Activated CD4-positive, CD25-positive, alpha-beta regulatory T cell (primary cell): Measurements from ENCODE around the gene GPR137C.

Experiments used
- DNase-seq, 4 experiments: peaks; one replicate each; lab custom pipeline; 2025; lab: John Stamatoyannopoulos, UW

GPR137C gene, protein sequence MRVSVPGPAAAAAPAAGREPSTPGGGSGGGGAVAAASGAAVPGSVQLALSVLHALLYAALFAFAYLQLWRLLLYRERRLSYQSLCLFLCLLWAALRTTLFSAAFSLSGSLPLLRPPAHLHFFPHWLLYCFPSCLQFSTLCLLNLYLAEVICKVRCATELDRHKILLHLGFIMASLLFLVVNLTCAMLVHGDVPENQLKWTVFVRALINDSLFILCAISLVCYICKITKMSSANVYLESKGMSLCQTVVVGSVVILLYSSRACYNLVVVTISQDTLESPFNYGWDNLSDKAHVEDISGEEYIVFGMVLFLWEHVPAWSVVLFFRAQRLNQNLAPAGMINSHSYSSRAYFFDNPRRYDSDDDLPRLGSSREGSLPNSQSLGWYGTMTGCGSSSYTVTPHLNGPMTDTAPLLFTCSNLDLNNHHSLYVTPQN

DNA sequence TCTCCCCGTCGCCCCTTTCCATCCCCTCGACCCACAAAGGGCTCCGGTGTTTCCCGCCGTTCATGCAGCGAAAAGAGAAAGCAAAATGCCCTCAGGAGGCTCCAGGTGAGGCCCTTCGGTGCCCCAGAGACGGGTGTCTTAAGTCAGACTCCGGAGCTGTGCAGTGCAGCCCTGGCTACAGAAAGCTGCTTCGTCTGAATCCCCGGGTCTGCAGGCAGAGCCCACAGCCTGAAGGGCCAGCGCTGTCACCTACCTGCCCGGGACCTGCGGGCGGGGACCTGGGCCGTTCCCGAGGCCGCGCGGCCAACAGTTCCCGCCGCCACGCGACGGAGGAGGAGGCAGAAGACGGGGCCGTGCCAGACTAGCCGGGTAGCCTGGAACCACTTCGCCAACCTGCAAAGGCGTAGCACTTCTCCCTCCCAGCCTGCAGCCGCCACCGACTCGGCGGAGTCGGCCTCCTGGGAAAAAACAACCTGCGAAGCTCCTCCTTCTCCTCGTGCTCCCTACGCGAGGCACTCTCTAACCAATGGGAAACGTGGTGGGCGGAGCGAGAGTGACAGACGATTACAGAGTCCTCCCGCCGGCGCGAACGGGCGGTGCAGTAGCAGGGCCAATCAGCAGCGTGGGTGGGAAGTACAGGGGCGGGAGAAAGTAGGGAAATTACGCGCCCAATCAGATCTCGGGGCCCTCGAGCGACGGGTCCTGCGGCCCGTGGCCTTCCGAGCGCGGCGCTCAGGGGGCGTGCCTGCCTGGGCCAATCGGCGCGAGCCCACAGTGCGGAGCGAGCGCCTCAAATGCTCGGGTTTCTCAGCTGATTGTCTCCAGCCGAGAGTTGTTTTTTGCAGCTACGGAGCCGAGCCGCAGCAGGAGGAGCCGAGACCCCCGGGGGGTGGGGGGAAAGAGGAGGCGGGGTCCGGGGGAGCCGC is at the start of gene GPR137C, which contains the start of gene TXNDC16:
Gene GPR137C (plus strand): TSS at position 774 of the 926 bp plus-strand sequence. CDS start 312 bp downstream, outside the sequence.
Gene TXNDC16 (minus strand): TSS at position 443 of the 926 bp plus-strand sequence. CDS start 8,948 bp downstream, outside the sequence.
- peak; percentile 96 to 98 (median 96) for DNase-seq

DNA sequence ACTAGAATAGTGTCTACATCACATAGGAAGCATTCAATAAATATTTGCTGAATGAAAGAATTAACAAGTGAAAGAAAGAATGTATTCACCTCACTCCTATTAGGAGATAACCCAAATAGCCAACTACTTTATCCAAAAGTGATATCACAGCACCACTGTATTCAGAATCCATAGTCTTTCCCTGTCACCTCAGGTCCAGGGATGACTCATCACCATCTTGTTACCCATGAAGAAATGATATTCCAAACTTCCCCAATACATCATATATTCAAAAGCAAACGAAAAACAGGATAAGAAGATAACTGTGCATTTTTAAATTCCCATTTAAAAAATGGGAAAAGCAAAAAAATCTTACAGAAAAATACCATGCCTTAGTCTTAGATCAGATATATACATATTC is 39.4 kb upstream of the GPR137C start:
- DNase-seq: no peak

DNA sequence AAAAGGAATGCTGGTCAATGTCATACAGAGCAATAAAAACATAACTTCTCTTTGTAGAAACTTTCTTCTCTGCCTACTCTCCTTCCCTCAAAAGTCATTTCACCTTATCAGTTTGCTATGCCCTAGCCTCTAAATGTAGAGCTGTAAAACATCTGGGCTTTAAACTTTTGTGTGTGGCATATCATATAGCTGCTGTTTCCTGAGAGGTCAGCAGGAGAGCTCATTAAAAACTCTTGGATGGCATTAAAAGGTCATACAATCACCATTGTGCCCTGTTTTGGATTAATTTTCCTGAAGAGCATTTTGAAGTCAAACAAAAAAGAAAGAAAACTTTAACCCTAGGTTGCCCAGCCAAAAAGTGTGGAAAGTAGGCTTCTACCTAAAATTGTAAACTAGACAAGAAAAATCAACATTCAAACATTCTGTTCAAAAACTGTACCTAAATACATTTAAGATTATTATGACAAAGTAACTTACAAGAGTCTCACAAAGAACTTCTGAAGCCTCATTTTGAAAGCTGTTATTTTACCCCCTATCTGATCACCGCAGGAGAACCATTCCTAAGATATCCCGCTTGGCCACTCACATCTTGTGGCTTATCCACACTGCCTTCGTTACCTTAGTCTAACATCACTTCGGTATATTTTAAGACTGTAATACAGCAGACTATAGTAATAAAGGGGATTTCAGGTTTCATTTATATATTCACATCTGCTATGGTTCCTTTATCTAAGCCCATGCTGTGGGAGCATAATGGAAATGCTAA is 38.4 kb upstream of the GPR137C start:
- no peak for DNase-seq

DNA sequence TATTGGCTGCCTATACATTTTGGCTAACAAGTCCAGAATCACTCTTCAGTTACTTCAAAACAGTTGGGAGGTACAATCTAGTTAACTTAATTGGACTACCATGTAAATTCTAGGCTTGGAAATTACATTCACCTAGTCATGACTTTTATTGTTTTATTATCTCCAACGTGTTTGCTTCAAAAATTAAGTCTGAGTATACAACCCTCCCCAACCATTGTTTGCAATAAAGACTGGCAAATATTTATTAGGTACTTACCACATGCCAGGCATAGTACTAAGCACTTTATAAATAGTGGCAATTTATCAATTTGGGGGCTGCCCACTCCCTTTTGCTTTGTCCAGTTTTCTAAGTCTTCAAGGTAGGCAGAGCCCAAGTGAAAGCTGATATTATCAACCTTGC is 30.6 kb upstream of the GPR137C start:
- no peak for DNase-seq

DNA sequence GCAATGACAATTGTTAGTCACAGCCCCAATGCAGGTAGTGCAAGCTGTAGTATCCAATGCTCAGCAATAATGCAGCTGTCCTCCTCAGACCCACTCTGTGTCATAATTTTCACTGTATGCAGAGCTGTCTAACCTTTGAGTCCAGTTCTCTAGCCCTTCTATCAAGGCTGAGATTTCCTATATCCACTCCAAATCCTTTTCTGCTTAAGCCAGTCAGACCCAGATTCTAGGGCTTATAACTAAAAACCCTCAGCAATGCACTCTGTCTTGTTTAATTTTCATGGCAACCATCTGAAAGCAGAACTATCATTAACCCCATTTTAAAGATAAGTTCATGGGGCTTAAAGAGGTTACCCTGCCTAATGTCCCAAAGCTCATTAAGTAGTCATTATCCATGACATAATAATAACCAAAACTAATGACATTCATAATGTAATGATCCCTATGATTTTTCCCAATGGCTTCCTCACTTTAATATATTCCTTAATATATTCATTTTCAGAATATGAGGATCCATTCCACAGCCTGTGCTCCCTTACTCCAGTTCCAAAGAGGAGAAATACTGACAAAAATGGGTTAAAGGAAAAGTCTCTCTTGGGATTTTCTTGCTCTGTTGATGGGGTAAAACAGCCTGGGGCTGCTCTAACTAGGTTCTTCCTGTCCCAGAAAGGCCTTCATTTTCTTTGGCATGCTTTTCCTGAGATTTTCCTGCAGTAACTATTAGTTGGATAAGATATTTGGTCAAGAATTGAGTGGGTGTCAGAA is 29.9 kb upstream of the GPR137C start:
- no peak for DNase-seq

DNA sequence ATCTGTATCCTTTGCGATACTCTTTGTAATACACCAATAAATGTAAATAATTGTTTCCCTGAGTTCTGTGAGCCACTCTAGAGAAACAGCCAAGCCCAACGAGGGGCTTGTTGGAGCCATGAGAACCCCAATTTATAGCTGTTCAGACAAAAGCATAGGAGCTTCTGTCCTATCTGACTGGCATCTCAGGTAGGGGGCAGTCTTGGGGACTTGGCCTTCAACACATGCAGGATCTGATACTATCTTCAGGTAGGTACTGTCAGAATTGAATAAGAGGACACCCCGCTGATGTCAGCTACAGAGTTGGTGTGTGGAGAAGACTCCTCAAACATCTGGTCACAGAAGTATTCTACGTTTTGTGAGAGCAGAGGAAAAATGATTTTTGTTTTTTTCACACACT is 25.6 kb upstream of the GPR137C start:
- no peak for DNase-seq

DNA sequence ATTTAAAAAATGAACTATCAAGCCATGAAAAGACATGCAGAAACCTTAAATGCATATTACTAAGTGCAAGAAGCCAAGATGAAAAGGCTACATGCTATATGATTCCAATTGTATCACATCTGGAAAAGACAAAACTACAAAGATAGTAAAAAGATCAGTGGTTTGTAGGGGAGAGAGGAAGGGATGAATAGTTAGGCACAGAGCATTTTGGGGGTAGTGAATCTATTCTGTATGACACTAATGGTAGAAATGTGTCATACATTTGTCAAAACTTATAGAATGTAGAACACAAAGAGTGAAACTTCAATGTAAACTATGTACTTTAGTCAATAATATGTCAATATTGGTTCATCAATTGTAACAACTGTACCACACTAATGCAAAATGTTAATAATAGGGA is 21.2 kb upstream of the GPR137C start:
- DNase-seq: no peak

DNA sequence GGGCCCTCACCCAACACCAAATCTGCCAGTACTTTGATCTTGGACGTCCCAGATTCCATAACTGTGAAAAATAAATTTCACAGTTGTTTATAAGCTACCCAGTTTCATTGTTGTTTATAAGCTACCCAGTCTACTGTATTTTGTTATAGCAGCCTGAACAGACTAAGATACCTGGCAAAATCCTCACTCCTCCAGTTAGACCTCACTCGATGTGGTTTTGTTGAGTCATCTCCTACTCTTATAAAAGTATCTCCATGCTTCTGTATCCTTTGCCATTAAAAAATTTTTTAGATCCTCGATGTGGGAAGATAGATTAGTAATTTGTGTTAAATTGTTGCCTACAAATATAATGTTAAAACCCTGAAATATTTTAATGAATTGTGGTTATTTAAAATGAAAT is 16.4 kb upstream of the GPR137C start:
- DNase-seq: no peak

DNA sequence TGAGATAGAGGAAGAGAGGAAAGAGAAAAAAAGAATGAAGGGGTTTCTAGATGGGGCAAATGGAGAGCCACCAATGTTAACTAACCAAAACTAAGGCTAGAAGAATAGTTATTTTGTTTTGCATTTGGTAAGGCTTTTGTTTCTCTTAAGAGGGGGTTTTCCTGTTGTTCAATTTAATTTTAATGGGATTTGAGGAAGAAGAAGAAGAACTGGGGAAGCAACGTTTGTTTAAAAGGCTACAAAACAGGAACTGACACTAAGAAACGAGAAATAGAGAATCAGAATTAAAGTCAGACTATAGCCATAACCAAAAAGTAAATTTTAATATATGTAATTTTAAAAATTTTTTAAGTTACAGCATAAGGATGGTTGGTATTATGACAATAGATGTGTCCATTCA is 14.0 kb upstream of the GPR137C start:
- DNase-seq: no peak

DNA sequence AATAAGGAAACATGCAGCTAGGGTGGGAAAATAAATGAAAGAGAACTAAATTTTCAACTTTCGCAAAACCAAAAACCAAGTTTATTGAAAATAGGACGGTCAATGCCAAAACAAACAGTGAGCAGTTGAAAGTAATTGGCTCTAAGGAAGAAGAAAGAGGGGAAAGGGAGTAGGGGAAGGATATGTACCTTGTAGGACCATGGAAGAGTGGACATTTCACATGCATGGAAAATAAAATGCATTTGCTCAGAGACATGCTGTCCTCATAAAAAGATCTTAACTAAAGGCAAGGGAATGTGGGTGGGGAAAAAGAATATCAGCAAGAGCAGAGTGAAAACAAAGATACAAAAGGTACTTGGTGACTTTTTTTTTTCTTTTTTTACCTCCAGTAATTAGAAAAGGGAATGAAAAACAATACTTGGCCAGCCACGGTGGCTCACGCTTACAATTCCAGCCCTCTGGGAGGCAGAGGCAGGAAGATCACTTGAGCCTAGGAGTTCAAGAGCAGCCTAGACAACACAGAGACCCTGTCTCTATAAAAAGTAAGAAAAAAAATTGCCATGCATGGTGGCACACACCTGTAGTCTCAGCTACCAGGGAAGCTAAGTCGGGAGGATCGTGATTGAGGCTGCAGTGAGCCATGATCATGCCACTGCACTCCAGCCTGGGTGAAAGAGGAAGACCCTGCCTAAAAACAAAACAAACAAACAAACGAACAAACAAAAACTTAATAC is 6.9 kb upstream of the GPR137C start:
- DNase-seq: no peak

DNA sequence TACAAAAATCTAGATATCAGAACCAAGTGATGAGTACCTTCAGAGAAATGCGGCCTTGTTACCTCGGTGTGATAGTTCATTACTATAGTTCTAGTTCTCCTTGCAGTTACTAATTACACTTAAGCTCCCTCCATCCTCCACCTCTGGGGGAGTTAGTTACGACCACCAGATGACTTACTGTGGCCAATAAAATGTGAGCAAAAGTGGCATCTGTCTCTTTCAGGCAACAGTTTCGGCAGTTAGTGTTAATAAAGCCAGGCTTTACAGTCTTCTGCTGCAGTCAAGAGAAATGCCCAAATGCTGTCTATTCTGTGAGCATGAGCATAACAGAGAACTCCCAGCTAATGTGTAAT is 6.3 kb upstream of the GPR137C start:
- DNase-seq: no peak

DNA sequence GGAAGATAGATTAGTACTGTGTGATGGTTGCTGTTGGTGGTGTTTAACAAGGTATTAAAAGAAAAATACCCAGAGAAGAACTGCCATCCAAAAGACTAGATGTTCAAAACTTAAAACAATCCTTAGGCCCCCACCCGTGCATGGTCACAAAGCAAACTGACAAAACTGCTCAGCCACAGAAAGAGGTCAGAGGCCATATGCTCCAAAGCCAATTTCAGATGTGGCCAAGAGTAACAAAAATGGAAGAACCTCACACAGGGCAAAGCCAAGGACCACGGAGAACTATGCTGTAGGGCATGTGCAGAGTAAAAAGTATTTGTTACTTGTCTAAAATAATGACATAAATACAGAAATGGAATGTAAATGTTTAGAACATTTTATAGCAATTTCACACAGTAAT is 5.6 kb upstream of the GPR137C start:
- no peak for DNase-seq

DNA sequence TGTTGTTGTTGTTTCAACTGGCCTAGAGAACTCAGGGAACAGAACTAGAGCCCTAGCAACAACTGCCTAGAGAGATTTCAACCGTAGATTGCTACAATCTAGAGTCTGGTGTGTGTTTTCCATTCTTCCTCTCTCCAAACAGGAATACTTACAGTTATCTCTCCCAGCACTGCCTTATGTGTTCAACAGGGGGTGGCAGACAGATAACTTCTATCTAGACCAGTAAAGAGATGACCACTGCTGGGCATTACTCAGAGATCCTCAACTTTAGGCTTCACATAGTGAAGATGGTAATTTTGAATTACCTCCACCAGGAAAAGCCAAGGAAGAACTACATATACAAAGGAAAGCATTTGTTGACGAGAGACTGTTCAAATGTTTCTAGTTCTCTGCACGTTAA is 5.1 kb upstream of the GPR137C start:
- no peak for DNase-seq

DNA sequence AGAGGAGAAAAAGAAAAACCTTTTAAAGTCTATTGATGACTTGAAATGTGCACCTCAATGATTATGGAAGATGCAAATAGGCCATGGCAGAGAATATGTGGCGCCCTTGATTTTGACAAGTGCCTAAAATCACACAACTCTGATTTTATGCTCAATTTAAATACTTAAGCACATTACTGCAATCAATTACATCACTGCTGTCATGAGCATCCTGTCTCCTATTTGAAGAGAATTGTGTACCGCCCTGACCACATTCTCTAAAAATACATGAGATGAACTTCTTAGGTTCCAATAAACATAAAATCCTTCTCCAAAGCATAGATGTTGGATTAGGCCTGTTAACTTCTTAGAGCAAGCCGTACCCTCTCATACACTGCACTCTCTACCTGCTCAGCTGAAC is 2.0 kb upstream of the GPR137C start:
- DNase-seq: no peak

DNA sequence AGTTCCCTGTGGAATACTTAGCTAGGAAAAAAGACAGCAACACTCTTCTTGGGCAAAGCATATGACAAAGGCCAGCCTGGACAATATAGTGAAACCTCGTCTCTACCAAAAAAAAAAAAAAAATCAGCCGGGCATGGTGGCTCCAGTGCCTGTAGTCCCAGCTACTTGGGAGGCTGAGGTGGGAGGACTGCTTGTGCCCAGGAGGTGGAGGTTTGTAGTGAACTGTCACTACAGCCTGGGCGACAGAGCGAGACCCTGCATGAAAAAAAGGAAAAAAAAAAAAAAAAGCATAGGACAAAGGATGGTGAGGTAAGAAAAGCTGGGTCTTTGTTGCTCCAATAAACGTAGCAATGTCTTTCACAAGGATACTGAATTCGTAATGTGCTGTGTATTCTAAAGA is 1.4 kb upstream of the GPR137C start:
- no peak for DNase-seq

DNA sequence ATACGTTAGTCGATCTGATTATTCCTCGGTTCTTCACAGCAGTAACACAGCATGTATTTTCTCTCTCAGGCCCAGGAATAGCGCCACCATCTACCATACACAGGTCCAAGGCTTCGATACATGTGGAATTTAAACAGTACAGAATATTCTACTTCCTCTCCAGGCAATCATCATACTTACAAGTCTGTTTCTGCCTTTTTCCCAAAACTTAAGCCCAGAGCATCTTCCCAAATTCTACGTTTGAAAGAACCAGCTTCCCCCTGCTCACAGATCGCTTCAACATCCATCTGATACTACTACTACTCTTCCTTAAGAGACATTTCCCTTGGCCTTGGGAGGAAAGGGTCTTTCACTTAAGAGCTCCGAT is 957 bp upstream of the GPR137C start:
- DNase-seq: no peak

DNA sequence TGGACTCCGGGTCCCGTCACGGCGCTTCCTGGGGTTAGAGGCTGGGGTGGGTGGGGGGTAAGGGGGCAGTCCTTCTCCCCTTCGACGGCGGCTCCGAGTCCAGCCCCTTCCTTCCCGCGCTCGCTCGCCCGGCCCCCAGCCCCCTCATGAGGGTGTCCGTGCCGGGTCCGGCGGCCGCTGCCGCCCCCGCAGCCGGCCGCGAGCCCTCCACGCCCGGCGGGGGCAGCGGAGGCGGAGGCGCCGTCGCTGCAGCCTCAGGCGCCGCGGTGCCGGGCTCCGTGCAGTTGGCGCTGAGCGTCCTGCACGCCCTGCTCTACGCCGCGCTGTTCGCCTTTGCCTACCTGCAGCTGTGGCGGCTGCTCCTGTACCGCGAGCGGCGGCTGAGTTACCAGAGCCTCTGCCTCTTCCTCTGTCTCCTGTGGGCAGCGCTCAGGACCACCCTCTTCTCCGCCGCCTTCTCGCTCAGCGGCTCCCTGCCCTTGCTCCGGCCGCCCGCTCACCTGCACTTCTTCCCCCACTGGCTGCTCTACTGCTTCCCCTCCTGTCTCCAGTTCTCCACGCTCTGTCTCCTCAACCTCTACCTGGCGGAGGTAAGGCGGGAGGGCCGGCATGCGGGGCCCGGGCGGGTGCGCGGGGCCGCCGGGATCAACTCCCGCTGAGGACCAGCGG is 500 bp downstream of the GPR137C start:
- DNase-seq: peak; percentile 5 to 40 (median 25)

DNA sequence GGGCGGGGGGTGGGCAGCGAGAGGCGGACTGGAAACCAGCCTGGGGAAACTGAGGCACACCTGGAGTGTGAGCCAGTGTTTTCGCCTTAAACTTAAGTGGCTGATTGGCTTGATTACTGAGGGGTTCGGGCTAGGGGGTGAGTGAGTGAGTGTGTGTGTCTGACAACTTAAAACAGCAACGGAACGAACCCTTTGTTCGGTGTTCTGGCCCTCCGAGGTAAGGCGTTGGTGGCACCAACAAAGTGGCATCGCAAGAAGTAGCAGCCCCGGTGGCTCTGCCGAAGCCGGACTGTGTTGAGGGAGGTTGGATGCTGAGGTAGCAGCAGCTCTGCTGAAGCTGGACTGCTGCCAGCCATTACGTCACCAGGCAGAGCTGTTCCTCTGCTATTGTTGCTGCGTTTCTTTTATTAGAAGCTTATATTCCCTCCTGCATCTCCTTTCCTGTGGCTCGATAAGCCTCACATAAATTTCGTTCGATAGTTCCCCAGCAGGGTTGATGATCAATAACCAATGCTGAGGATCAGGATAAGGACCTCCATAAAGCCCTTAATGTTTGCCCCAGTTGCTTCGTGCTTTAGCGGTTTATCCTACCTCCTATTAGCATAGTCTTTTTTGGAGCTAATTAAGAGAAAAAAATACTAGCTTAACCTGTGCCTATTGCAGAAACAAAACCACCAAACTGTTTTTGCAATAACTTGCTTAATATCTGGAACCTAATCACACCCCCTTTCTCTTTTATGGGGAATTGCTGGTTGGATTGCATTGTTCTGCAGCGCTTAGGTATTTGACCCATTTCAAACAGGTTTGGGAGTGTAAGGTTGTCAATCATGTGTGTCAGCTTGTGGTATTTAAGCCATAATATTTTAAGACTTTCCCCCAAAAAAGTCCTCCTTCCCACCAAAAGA is 1.3 kb downstream of the GPR137C start:
- DNase-seq: peak; percentile 19 to 74 (median 54)

DNA sequence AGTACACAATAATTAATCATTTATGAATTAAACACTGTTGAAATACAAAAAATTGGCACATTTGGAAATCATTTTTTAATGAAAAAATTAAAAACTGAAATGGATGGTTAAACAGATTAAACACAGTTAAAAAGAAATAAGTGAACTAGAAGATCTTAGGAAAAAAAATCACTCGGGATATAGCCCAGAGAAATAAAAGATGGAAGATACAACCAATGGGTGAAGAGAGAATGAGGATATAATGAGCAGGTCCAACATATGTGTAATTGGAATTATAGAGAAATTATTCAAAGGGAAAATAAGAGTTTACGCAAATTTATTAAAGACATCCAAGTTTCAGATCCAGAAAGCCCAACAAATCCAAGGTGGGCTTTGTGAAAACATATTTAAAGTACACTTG is 6.1 kb downstream of the GPR137C start:
- DNase-seq: no peak
